Sigmoid colon (tissue), 7 donors: Measurements from ENCODE around the gene ARMCX6. TPM values are rescaled to one million over a fixed set of nuclear protein-coding genes. Genes with fewer than 3 reads are reported as not detected.
"Not testable (repeated sequence)": the region's sequence is repeated elsewhere in the genome, so short reads cannot be mapped to it uniquely, and the experiment has no call there.

Experiments used
- DNase-seq: peaks from one replicate; pipeline ENCODE4 v3.0.0-alpha.2; 2019
- H3K27ac ChIP-seq, 4 donors: fragments of 200-600 bp; sonication (generic); one replicate each; pipeline ENCODE4 v1.5.1; 2016 to 2019; ENCODE audit warnings: mild to moderate bottlenecking in 1 of 4
- H3K27me3 ChIP-seq, 3 donors: fragments of 200-600 bp; sonication (generic); one replicate each; pipeline ENCODE4 v1.5.1; 2019; ENCODE audit warnings: mild to moderate bottlenecking in 1 of 3
- H3K36me3 ChIP-seq, 4 donors: fragments of 200-600 bp; sonication (generic); one replicate each; pipeline ENCODE4 v1.5.1; 2016 to 2019
- H3K4me1 ChIP-seq, 4 donors: fragments of 200-600 bp; sonication (generic); one replicate each; pipeline ENCODE4 v1.5.1; 2017 to 2019
- H3K4me3 ChIP-seq, 4 donors: fragments of 200-600 bp; sonication (generic); one replicate each; pipeline ENCODE4 v1.5.1; 2017 to 2019; ENCODE audit warnings: mild to moderate bottlenecking in 2 of 4, moderate library complexity in 1 of 4
- H3K9me3 ChIP-seq, 4 donors: fragments of 200-600 bp in 3 of 4; sonication (generic) in 3 of 4; one replicate each; pipeline versions ENCODE4 v1.5.1 to v1.6.1; 2013 to 2019
- EP300 ChIP-seq, 4 donors: sonication (generic); formaldehyde crosslinking; IDR thresholded peaks; one replicate each; pipeline ENCODE4 v1.6.1; 2017; ENCODE audit warnings: antibody characterized with exemption in 4 of 4
- POLR2A ChIP-seq, 2 donors: fragments of 450-650 bp; IDR thresholded peaks; one replicate each; pipeline ENCODE4 v1.6.1; 2016; ENCODE audit warnings: antibody characterized with exemption in 2 of 2, mild to moderate bottlenecking in 2 of 2, moderate library complexity in 2 of 2
- POLR2AphosphoS5 ChIP-seq, 4 donors: sonication (generic); formaldehyde crosslinking; IDR thresholded peaks; one replicate each; pipeline ENCODE4 v1.6.1; 2017; ENCODE audit warnings: antibody characterized with exemption in 4 of 4
- WGBS, 2 donors: extraction: QIAGEN DNeasy Blood & Tissue Kit; methylation state at CpG; one replicate each; pipeline ENCODE4 v1.1.7; 2013; 5-methylcytosine and 5-hydroxymethylcytosine counted together
- intact Hi-C: fragments of 100-400 bp; cut with DNase I; formaldehyde crosslinking; loops from one replicate; pipeline ENCODE4 v1.15.1; 2023
- polyA plus RNA-seq, 3 donors: library from polyadenylated mRNA; stranded (reverse); fragments of 200-250 nt; gene quantifications; one replicate each; pipeline ENCODE4 v1.2.3, GENCODE V29; 2013
- total RNA-seq, 4 donors: library from RNA; depleted of rRNA; stranded (reverse); fragments of >200 nt; gene quantifications; one replicate each; pipeline ENCODE4 v1.1.0, GENCODE V29; 2016
- TF ChIP-seq, protein P1 (sequence below), 4 experiments: fragments of 450-650 bp in 3 of 4; fragments of 200-600 bp in 1 of 4; IDR thresholded peaks; one replicate each; pipeline ENCODE4 v1.5.1; 2016 to 2019; ENCODE audit warnings: antibody characterized with exemption in 4 of 4, mild to moderate bottlenecking in 3 of 4, moderate library complexity in 2 of 4
- donor health status: healthy with polysubstance abuse.
- donor health status: Bipolar disorder and iron deficiency.
- donor health status: healthy.

Gene ARMCX6
- total and polyA plus RNA-seq, 7 donors: 12.8 to 24.1 (median 22.2) TPM

DNA sequence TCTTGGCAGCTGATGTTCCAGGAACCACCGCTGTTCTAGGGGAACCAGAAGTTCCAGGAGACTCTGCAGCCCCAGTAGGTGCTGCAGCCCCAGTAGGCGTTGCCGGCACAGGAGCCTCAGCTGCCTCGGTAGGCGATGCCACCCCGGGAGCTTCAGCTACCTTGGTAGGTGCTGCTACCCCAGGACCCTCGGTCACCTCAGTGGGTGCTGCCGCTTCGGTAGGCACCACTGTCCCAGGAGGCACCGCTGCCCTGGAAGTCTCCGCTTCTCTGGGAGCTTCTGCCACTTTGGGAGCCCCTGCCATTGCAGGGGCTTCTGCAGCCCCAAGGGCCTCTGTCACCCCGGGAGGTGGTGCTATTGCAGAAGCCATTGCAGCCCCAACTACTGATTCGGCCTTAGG lies 39.0 kb upstream of the ARMCX6 start:
- 90% methylated on average over 13 of the region's 13 CpGs for WGBS, 2 donors
- Histone ChIP-seq H3K36me3 (peaks cover 0 to 10% (median 0%) of the 10 kb centered on the region in 4 donors), H3K27me3 (no peaks in the 10 kb centered on the region), H3K9me3 (no peaks in the 10 kb centered on the region), H3K4me3 (no peak overlapping the region), H3K4me1 (peaks cover 0 to 8% (median 3%) of the 10 kb centered on the region in 4 donors), H3K27ac (no peak overlapping the region)
- TF ChIP-seq, protein P1, sequence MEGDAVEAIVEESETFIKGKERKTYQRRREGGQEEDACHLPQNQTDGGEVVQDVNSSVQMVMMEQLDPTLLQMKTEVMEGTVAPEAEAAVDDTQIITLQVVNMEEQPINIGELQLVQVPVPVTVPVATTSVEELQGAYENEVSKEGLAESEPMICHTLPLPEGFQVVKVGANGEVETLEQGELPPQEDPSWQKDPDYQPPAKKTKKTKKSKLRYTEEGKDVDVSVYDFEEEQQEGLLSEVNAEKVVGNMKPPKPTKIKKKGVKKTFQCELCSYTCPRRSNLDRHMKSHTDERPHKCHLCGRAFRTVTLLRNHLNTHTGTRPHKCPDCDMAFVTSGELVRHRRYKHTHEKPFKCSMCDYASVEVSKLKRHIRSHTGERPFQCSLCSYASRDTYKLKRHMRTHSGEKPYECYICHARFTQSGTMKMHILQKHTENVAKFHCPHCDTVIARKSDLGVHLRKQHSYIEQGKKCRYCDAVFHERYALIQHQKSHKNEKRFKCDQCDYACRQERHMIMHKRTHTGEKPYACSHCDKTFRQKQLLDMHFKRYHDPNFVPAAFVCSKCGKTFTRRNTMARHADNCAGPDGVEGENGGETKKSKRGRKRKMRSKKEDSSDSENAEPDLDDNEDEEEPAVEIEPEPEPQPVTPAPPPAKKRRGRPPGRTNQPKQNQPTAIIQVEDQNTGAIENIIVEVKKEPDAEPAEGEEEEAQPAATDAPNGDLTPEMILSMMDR (IDR thresholded peaks at IDR 0.05): no peak
- TF ChIP-seq POLR2AphosphoS5 (IDR thresholded peaks at IDR 0.05): no peak
- no peak for TF ChIP-seq EP300 (IDR thresholded peaks at IDR 0.05)
- no peak for TF ChIP-seq POLR2A (IDR thresholded peaks at IDR 0.05)
- intact Hi-C loops: no loop called here
- DNase-seq: no peak

DNA sequence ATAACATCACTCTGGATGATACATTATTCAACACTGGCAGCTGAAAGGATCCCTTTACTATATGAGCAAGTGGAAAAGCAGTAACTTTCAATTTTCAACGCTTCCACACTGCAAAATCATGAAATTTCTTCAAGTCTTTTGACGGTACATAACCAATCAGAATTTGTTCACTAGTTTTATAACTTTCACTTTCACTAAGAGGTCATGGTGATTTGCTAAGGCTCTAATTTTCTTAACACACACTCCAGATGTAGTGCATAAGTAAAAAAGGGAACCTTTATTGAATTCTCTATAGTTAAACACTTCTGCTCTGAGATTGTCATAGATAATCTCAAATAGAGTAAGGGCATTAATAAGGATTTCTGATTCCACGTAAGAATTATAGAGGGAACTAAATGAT lies 37.7 kb upstream of the ARMCX6 start:
- Histone ChIP-seq H3K4me1 (peaks cover 0 to 8% (median 3%) of the 10 kb centered on the region in 4 donors), H3K27ac (no peak overlapping the region), H3K4me3 (no peak overlapping the region), H3K9me3 (no peaks in the 10 kb centered on the region), H3K27me3 (no peaks in the 10 kb centered on the region), H3K36me3 (peaks cover 0 to 10% (median 0%) of the 10 kb centered on the region in 4 donors)
- intact Hi-C loops: no loop called here
- no peak for TF ChIP-seq POLR2A (IDR thresholded peaks at IDR 0.05)
- TF ChIP-seq, protein P1 (IDR thresholded peaks at IDR 0.05): no peak
- no peak for TF ChIP-seq POLR2AphosphoS5 (IDR thresholded peaks at IDR 0.05)
- TF ChIP-seq EP300 (IDR thresholded peaks at IDR 0.05): no peak
- 33 to 58% methylated on average over 3 of the region's 3 CpGs for WGBS, 2 donors
- no peak for DNase-seq

DNA sequence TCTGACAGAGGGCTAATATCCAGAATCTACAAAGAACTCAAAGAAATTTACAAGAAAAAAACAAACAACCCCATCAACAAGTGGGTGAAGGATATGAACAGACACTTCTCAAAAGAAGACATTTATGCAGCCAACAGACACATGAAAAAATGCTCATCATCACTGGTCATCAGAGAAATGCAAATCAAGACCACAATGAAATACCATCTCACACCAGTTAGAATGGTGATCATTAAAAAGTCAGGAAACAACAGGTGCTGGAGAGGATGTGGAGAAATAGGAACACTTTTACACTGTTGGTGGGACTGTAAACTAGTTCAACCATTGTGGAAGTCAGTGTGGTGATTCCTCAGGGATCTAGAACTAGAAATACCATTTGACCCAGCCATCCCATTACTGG lies 29.9 kb upstream of the ARMCX6 start:
- H3K4me1 ChIP-seq, intact Hi-C loops, H3K4me3 ChIP-seq, H3K27ac ChIP-seq, H3K9me3 ChIP-seq, DNase-seq, H3K36me3 ChIP-seq, H3K27me3 ChIP-seq: not testable (repeated sequence)

DNA sequence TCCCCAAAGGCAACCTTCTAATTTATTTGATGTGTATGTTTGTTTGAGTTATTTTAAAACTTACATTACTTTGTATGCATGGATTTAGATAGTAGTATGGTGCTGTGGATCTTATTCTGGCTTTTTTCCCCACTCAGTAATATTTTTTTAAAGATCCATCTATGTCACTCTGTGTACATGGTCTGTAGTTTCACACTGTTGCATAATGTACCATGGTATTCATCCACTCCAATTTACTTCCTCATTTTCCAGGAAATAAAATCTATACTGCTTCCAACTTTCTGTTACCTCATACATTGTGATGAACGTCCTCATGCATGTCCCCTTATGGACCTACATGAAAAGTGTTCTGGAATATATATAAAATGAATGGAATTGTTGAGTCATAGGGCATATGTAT lies 24.3 kb upstream of the ARMCX6 start:
- H3K27ac ChIP-seq: no peak overlapping the region
- no peak overlapping the region for H3K4me3 ChIP-seq
- no peaks in the 10 kb centered on the region for H3K36me3 ChIP-seq
- no peaks in the 10 kb centered on the region for H3K27me3 ChIP-seq
- intact Hi-C loops: no loop called here
- H3K9me3 ChIP-seq: no peaks in the 10 kb centered on the region
- 24 to 28% methylated on average over 1 of the region's 1 CpG for WGBS, 2 donors
- TF ChIP-seq POLR2A (IDR thresholded peaks at IDR 0.05): no peak
- no peak for TF ChIP-seq POLR2AphosphoS5 (IDR thresholded peaks at IDR 0.05)
- no peak for TF ChIP-seq EP300 (IDR thresholded peaks at IDR 0.05)
- TF ChIP-seq, protein P1 (IDR thresholded peaks at IDR 0.05): no peak
- no peak for DNase-seq
- no peaks in the 10 kb centered on the region for H3K4me1 ChIP-seq

DNA sequence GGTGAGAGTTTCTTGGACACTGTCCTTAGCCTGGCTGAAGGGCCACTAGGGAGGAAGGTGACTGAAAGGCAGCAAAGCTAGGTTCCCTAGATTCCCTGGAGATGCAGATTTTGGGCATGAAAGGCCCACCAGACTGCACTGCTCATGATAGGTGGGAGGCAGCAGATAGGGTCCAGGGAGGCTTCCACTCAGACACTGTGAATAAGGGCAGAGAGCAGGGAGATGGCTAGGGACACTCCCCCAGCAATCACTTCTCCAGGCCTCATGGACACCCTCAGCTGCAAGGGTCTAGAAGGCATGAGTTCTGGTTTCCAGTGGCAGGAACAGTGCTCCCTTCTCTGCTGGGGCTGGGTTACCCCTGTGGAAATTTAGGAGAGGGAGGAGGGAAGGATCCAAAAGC lies 21.8 kb upstream of the ARMCX6 start:
- no peak overlapping the region for H3K4me3 ChIP-seq
- H3K36me3 ChIP-seq: no peaks in the 10 kb centered on the region
- no peaks in the 10 kb centered on the region for H3K4me1 ChIP-seq
- H3K27me3 ChIP-seq: no peaks in the 10 kb centered on the region
- no peak for TF ChIP-seq POLR2A (IDR thresholded peaks at IDR 0.05)
- no peak for TF ChIP-seq POLR2AphosphoS5 (IDR thresholded peaks at IDR 0.05)
- TF ChIP-seq EP300 (IDR thresholded peaks at IDR 0.05): no peak
- TF ChIP-seq, protein P1 (IDR thresholded peaks at IDR 0.05): no peak
- no peak for DNase-seq
- intact Hi-C loops: no loop called here
- H3K27ac ChIP-seq: no peak overlapping the region
- H3K9me3 ChIP-seq: no peaks in the 10 kb centered on the region
